Left forelimb (tissue), 1 donor: ENCODE measurements around the gene KIF13A.

Experiments
- DNase-seq: peaks from one replicate; pipeline ENCODE4 v3.0.0-alpha.2; 2018; ENCODE audit warnings: low spot score

Gene KIF13A

GRCh38 chr6:17721671-17722070, 265.8 kb downstream of the KIF13A start:
- no peak for DNase-seq

- no peak for DNase-seq
Observed at GRCh38 chr6:17719323-17720041, 268.0 kb downstream of the KIF13A start.

DNA sequence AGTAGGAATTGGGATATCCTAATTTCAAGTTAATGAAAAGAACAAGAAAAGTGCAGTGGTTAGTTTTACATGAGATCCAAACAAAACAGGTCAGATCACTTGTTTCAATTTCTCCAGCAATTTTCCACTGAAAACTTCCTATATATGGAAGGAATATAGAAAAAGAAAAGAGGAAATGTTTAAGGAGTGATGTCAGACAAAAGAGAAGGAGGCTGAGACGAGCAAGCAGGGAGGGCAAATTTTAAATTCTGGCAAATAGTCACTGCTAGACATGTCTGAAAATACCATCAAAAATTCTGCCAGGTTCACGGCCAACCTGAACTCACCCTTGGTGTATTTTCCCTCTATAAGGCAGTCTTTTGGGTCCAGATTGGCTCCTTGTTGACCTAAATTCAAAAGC, 271.2 kb downstream of the KIF13A start:
- no peak for DNase-seq

- no peak for DNase-seq
Observed at GRCh38 chr6:17714879-17715851, 272.3 kb downstream of the KIF13A start.

- DNase-seq, result no peak
Observed at GRCh38 chr6:17714177-17714576, 273.3 kb downstream of the KIF13A start.

DNA sequence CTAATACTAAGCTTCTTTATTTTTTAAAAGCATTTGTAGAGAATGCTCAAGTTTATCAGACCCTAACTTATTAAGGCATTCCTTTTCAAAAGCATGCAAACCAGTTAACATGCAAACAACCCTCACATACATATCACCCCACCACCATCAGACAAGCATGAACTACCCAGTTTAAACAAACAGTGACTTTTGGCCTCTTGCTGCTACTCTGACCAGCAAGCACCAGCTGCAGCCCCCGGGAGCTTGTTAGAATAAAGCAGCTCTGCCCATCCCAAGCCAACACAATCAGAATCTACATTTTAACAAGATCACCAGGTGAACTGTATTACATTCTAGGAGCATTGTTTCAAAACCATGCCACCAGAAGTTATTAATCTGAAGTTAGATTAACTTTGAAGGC, 274.9 kb downstream of the KIF13A start:
- no peak for DNase-seq

DNA sequence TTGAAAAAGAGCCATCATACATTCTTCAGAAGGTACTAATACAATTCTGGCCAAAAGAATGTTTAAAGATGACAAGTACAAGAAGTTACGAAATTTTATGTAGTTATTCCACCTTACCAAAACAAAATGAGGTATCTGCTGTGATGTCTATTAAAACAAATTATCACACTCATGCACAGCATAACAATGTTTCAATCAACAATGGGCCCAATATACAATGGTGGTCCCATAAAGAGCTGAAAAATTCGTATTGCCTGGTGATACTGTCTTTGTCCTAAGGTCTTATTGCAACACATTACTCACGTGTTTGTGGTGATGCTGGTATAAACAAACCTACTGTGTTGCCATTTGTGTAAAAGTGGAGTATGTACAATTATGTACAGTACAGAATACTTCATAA, 277.1 kb downstream of the KIF13A start:
- no peak for DNase-seq

- DNase-seq, result no peak
Observed at GRCh38 chr6:17709476-17709875, 278.0 kb downstream of the KIF13A start.
